Hypothalamus (tissue), 51 donors: ENCODE measurements around the gene KCTD12.
"Not testable (repeated sequence)": the region's sequence is repeated elsewhere in the genome, so short reads cannot be mapped to it uniquely, and the experiment has no call there.

Experiments
- DNase-seq, 51 donors: peaks; one replicate each; lab custom pipeline; 2025; lab: John Stamatoyannopoulos, UW

The KCTD12 gene

GRCh38 chr13:76886292-76887075 lies at the start of gene KCTD12:
Gene KCTD12, minus strand, starts transcription at chr13:76886405. Its CDS starts 257 bp downstream, at chr13:76886148.
- DNase-seq, result peak in 50 of 51 donors; percentile 21 to 91 (median 70)

- no peak for DNase-seq
Measured at GRCh38 chr13:76934671-76935070, 48.5 kb upstream of the KCTD12 start.

- DNase-seq, result no peak
Measured at GRCh38 chr13:76932076-76932475, 45.9 kb upstream of the KCTD12 start.

- no peak for DNase-seq
Measured at GRCh38 chr13:76929851-76930374, 43.7 kb upstream of the KCTD12 start.

GRCh38 chr13:76929320-76929719 lies 43.1 kb upstream of the KCTD12 start:
- no peak for DNase-seq

- no peak for DNase-seq
Measured at GRCh38 chr13:76928456-76928855, 42.3 kb upstream of the KCTD12 start.

GRCh38 chr13:76927955-76928354 lies 41.8 kb upstream of the KCTD12 start:
- DNase-seq, result no peak

GRCh38 chr13:76925115-76925514 lies 38.9 kb upstream of the KCTD12 start:
- no peak for DNase-seq

GRCh38 chr13:76921516-76921915 lies 35.3 kb upstream of the KCTD12 start:
- no peak for DNase-seq

GRCh38 chr13:76917755-76918481 lies 31.7 kb upstream of the KCTD12 start:
- not testable (repeated sequence) for DNase-seq

GRCh38 chr13:76917095-76917494 lies 30.9 kb upstream of the KCTD12 start:
- no peak for DNase-seq

- DNase-seq, result no peak
Measured at GRCh38 chr13:76913898-76914297, 27.7 kb upstream of the KCTD12 start.

- no peak for DNase-seq
Measured at GRCh38 chr13:76912476-76912875, 26.3 kb upstream of the KCTD12 start.

- DNase-seq, result no peak
Measured at GRCh38 chr13:76904507-76904906, 18.3 kb upstream of the KCTD12 start.

GRCh38 chr13:76903544-76904162 lies 17.4 kb upstream of the KCTD12 start:
- DNase-seq, result peak in 32 of 51 donors; percentile 0 to 64 (median 33)

- DNase-seq, result not testable (repeated sequence)
Measured at GRCh38 chr13:76899066-76899465, 12.9 kb upstream of the KCTD12 start.

- not testable (repeated sequence) for DNase-seq
Measured at GRCh38 chr13:76897171-76897570, 11.0 kb upstream of the KCTD12 start.

- no peak for DNase-seq
Measured at GRCh38 chr13:76894401-76895110, 8.4 kb upstream of the KCTD12 start.

- DNase-seq, result no peak
Measured at GRCh38 chr13:76892488-76892887, 6.3 kb upstream of the KCTD12 start.

GRCh38 chr13:76890021-76890420 lies 3.8 kb upstream of the KCTD12 start:
- no peak for DNase-seq

- no peak for DNase-seq
Measured at GRCh38 chr13:76889254-76889653, 3.0 kb upstream of the KCTD12 start.
